Immature natural killer cell (primary cell): ENCODE data around the gene RHOBTB3. TPM values are rescaled to one million over a fixed set of nuclear protein-coding genes. Genes with fewer than 3 reads are reported as not detected.
"Not testable (repeated sequence)": the region's sequence is repeated elsewhere in the genome, so short reads cannot be mapped to it uniquely, and the experiment has no call there.

Experiments
- DNase-seq, 3 donors: peaks; one replicate each; pipeline ENCODE4 v3.0.0; 2022; ENCODE audit warnings: mixed read lengths in 1 of 3
- H3K27ac Mint-ChIP-seq, 6 donors: one replicate each; pipeline ENCODE4 v1.8.0; 2020; ENCODE audit warnings: mixed read lengths in 6 of 6, mild to moderate bottlenecking in 5 of 6, inconsistent platforms in 4 of 6, moderate library complexity in 3 of 6
- H3K27me3 Mint-ChIP-seq, 3 donors: one replicate each; pipeline ENCODE4 v1.8.0; 2020 to 2021; ENCODE audit warnings: low read depth in 3 of 3, mild to moderate bottlenecking in 3 of 3, mixed read lengths in 3 of 3, moderate library complexity in 3 of 3, inconsistent platforms in 1 of 3
- H3K36me3 Mint-ChIP-seq, 3 donors: one replicate each; pipeline ENCODE4 v1.8.0; 2020; ENCODE audit warnings: mixed read lengths in 3 of 3, inconsistent platforms in 2 of 3, mild to moderate bottlenecking in 2 of 3
- H3K4me1 Mint-ChIP-seq, 2 donors: one replicate each; pipeline ENCODE4 v1.8.0; 2020; ENCODE audit warnings: inconsistent platforms in 2 of 2, mild to moderate bottlenecking in 2 of 2, mixed read lengths in 2 of 2, moderate library complexity in 1 of 2
- H3K4me3 Mint-ChIP-seq, 5 donors: one replicate each; pipeline ENCODE4 v1.8.0; 2020; ENCODE audit warnings: mild to moderate bottlenecking in 5 of 5, mixed read lengths in 5 of 5, inconsistent platforms in 3 of 5, moderate library complexity in 3 of 5
- H3K9me3 Mint-ChIP-seq, 6 donors: one replicate each; pipeline ENCODE4 v1.8.0; 2020; ENCODE audit warnings: mild to moderate bottlenecking in 6 of 6, mixed read lengths in 6 of 6, inconsistent platforms in 4 of 6, moderate library complexity in 3 of 6
- polyA plus RNA-seq, 3 donors: library from polyadenylated mRNA; unstranded; fragments of 300-500 nt; fragmentation: Illumina TruSeq; gene quantifications; one replicate each; pipeline ENCODE4 v1.2.3, GENCODE V29; 2021

The RHOBTB3 gene
- polyA plus RNA-seq, 3 donors from 2014 or later: 22.9 to 44.6 (median 25.7) TPM

DNA sequence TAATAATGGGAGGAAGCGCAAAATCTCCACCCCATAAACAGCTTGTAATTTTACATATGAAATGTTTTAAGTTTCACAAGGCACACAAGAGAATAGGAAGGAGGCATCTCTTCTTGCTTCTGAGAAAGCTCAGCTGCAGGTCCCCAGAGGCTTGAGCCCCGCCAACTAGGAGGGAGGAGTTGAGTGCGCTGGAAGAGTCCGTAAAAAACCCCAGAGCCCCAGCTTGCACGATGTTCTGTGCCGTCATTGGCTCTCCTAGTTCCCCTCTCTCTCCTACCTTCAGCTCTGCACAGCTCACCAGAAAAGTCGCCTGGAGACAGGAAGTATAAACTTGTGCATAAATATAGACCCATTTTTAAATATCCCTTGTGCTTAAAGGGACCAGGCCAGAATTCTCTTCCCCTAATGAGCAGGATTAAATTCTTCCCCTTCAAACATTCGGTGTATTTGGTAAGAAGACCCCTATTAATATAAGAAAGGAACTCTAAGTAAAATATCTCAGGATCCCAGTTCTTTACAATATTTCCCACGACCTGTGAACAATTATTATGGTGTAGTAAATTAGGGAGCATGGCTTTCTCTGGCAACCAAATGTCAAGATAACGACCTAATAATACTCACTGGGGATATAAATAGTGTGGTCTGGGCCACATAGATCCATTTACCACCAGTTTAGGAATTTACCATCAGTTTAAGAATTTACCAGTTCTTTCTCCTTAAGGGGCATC, 77.7 kb downstream of the RHOBTB3 start:
- peaks cover 17 to 38% (median 28%) of the 10 kb centered on the region in 3 donors for H3K36me3 Mint-ChIP-seq
- H3K9me3 Mint-ChIP-seq: no peaks in the 10 kb centered on the region
- DNase-seq: peak; percentile 80 to 82 (median 81)
- H3K4me3 Mint-ChIP-seq: peak overlapping the region; percentile 48 to 77 (median 73)
- peak overlapping the region; percentile 65 to 97 (median 90) for H3K27ac Mint-ChIP-seq
- H3K27me3 Mint-ChIP-seq: peaks cover 2% of the 10 kb centered on the region in 3 donors
- peaks cover 61 to 76% of the 10 kb centered on the region in 2 donors for H3K4me1 Mint-ChIP-seq

DNA sequence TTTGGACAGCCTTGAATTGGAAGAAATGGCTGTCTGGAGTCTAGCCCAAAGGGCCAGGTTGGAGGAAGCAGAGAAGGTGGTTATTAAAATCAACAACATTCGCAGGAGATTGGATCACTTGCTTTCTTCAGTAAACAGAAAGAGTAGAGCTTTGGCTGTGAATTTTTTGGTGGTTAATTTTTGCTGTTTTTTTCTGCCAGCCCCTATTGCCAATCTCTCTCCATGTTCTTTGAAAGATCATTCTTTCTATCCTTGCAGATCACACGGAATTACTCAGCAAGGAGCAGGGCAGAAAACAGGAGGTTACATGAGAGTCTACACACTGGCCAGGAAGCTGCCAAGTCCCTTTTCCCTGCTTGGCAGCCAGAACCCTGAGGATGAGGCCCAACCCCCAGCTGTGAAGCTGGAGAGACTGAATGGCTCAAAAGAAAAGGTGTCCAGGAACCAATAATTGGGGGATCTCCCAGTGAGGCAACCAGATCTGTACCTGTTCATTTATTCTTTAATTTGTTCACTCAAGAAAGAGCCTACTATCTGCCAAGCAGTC, 78.4 kb downstream of the RHOBTB3 start:
- H3K36me3 Mint-ChIP-seq: peaks cover 24 to 40% (median 24%) of the 10 kb centered on the region in 3 donors

DNA sequence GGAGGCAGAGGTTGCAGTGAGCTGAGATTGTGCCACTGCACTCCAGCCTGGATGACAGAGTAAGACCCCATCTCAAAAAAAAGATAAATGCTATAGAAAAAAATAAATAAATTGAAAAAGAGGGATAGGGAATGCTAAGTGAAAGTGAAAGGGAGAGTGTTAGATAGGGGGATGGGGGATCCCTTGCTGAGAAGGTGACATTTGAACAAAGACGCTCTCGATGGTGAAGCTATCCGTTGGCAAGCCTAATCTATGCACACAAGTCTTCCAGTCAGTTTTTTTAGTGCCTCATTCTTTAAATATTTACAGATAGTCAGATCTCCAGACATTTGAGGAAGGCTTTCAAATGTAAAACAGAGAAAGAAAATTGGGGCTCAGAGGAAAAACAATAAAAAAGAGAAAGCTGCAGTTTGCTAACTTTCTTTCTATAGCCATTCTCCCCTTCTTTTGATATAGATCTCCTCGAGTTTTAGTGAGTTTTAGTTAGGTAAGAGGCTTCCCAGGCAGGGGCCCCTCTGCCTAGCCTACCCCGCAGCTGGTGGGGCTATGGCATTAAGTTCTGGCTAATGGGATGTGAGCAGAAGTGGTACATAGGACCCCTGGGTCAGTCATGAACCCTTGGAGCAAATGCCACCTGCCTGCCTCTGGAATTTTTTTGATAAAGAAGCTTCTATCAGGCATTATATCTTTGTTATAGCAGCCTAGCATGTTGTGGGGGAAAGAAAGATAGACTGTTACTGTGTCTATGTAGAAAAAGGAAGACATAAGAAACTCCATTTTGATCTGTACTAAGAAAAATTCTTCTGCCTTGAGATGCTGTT, 79.4 kb downstream of the RHOBTB3 start:
- Mint-ChIP-seq H3K27ac (peak overlapping the region; percentile 85 to 97 (median 92)), H3K27me3 (peaks cover 0 to 2% (median 2%) of the 10 kb centered on the region in 3 donors), H3K4me3 (peak overlapping the region; percentile 48 to 77 (median 73)), H3K4me1 (peaks cover 76 to 78% of the 10 kb centered on the region in 2 donors), H3K9me3 (no peaks in the 10 kb centered on the region), H3K36me3 (peaks cover 16 to 39% (median 29%) of the 10 kb centered on the region in 3 donors)
- DNase-seq: peak in 1 of 3 donors; percentile 28

More for the DNA sequence above, 78.4 kb downstream of the RHOBTB3 start:
- Mint-ChIP-seq H3K4me3 (peak overlapping the region; percentile 48 to 77 (median 73)), H3K4me1 (peaks cover 66 to 76% of the 10 kb centered on the region in 2 donors), H3K27me3 (peaks cover 0 to 2% (median 2%) of the 10 kb centered on the region in 3 donors), H3K9me3 (no peaks in the 10 kb centered on the region), H3K27ac (peak overlapping the region; percentile 65 to 97 (median 90))
- DNase-seq: no peak

DNA sequence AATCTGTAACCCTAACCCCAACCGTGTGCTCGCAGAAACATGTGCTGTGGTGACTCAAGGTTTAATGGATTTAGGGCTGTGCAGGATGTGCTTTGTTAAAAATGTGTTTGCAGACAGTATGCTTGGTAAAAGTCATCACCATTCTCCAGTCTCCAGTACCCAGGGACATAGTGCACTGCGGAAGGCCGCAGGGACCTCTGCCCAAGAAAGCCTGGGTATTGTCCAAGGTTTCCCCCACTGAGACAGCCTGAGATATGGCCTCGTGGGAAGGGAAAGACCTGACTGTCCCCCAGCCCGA, 79.9 kb downstream of the RHOBTB3 start:
- H3K27ac Mint-ChIP-seq: peak overlapping the region; percentile 85 to 97 (median 92)
- peak overlapping the region in 2 of 5 donors; percentile 48 to 73 for H3K4me3 Mint-ChIP-seq
- peaks cover 82 to 84% of the 10 kb centered on the region in 2 donors for H3K4me1 Mint-ChIP-seq
- H3K9me3 Mint-ChIP-seq, H3K27me3 Mint-ChIP-seq, DNase-seq: not testable (repeated sequence)
- peaks cover 21 to 44% (median 34%) of the 10 kb centered on the region in 3 donors for H3K36me3 Mint-ChIP-seq

DNA sequence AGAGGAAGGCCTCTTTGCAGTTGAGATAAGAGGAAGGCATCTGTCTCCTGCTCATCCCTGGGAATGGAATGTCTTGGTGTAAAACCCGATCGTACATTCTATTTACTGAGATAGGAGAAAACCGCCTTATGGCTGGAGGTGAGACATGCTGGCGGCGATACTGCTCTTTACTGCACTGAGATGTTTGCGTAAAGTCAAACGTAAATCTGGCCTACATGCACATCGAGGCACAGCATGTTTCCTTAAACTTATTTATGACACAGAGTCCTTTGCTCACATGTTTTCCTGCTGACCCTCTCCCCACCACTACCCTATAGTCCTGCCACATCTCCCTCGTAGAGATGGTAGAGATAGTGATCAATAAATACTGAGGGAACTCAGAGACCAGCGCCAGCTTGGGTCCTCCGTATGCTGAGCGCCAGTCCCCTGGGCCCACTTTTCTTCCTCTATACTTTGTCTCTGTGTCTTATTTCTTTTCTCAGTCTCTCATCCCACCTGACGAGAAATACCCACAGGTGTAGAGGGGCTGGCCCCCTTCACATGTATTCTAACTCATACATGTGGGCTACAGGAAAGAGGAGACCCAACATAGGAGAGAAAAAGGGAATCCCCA, 80.4 kb downstream of the RHOBTB3 start:
- Mint-ChIP-seq H3K4me1 (peaks cover 87 to 89% of the 10 kb centered on the region in 2 donors), H3K36me3 (peaks cover 26 to 47% (median 39%) of the 10 kb centered on the region in 3 donors), H3K4me3 (peak overlapping the region in 4 of 5 donors; percentile 7 to 46 (median 28)), H3K27ac (peak overlapping the region; percentile 61 to 97 (median 88))
- not testable (repeated sequence) for H3K27me3 Mint-ChIP-seq, H3K9me3 Mint-ChIP-seq, DNase-seq

DNA sequence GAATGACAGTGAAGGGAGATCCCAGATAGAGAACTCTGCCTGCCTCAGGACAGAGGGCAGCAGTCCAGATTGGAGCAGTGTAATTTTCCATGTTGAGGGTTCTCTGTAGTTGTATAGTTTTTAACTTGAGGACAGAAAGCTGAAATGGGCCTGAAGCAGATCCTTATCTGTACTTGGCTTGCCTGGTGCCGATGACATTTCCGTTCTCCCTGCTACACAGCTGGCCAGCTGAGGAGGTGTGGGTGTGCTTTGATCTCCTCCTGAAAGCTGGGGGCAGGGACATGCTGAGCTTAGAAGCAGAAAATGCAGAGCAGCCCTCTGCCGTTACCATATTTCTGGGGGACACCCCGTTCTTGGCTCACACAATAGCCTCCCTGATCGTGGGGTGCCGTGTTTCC, 80.9 kb downstream of the RHOBTB3 start:
- DNase-seq: no peak
- peak overlapping the region in 3 of 5 donors; percentile 7 to 33 (median 24) for H3K4me3 Mint-ChIP-seq

DNA sequence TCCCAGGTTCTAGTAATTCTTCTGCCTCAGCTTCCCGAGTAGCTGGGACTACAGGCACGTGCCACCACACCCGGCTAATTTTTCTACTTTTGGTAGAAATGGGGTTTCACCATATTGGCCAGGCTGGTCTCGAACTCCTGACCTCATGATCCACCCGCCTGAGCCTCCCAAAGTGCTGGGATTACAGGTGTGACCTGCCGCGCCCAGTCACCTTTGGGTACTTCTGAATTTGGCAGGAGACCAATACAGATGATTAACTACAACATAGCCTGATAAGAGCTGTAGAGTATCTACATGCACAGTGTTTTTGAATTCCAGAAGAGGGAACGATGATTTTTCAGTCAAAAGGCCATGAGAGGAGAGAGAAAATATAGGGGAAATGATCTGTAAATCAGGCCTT, 81.9 kb downstream of the RHOBTB3 start:
- DNase-seq, H3K9me3 Mint-ChIP-seq, H3K4me3 Mint-ChIP-seq, H3K27me3 Mint-ChIP-seq: not testable (repeated sequence)
- H3K4me1 Mint-ChIP-seq: peaks cover 94 to 100% of the 10 kb centered on the region in 2 donors
- H3K36me3 Mint-ChIP-seq: peaks cover 28 to 52% (median 41%) of the 10 kb centered on the region in 3 donors
- peak overlapping the region; percentile 22 to 92 (median 76) for H3K27ac Mint-ChIP-seq

More for the DNA sequence above, 80.9 kb downstream of the RHOBTB3 start:
- Mint-ChIP-seq H3K36me3 (peaks cover 28 to 52% (median 41%) of the 10 kb centered on the region in 3 donors), H3K27ac (peak overlapping the region; percentile 61 to 92 (median 86)), H3K27me3 (peaks cover 0 to 2% (median 2%) of the 10 kb centered on the region in 3 donors), H3K4me1 (peaks cover 92 to 94% of the 10 kb centered on the region in 2 donors), H3K9me3 (no peaks in the 10 kb centered on the region)

DNA sequence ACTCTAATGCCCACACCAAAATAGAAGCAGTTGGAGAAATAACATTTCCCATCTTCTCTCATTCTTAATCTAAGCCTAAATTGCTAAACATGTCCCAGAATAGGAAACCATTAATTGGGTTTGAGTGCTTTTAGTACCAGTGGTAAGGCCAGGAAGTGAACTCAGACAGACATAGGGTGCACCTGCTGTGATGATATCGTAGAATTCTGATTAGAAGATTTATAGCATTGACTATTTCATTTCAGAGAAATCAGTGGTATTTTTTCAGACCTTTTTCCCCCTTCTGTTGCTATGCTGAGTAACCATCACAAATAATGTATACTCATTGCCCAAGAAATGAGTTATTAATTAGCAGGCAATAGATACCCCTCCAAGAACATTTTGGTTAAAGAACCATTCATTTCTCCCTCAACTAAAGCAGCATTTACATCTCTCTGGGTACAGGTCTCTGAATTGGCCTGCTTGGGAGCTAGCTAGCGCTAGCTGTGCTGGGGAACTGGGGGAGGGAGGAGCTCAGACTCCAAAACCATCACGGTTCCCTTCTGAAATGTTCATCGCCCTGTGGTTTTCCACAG, 84.1 kb downstream of the RHOBTB3 start:
- no peak for DNase-seq
- H3K27me3 Mint-ChIP-seq: peaks cover 2 to 5% (median 4%) of the 10 kb centered on the region in 3 donors
- H3K9me3 Mint-ChIP-seq: no peaks in the 10 kb centered on the region
- H3K36me3 Mint-ChIP-seq: peaks cover 28 to 49% (median 41%) of the 10 kb centered on the region in 3 donors
- H3K27ac Mint-ChIP-seq: peak overlapping the region; percentile 86 to 98 (median 93)
- peak overlapping the region in 2 of 5 donors; percentile 10 to 34 for H3K4me3 Mint-ChIP-seq
- H3K4me1 Mint-ChIP-seq: peaks cover 92 to 94% of the 10 kb centered on the region in 2 donors

DNA sequence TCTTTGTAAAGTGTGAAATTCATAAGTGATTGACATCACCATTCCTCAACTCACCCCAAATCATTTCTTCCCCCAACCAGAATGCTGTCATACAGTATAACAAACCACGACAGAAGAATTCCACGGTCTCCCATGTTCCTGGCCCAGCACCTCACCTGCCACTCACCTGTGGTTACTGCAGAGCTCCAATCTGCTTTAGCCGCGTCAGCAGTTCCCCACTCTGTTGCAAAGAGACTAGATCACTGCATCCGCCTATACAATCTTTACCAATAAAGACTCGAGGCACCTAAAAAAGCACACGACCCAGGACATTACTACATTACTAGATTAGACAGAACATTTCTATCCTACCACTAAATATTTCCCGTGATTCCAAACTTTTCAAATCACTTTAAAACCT, 85.2 kb downstream of the RHOBTB3 start:
- Mint-ChIP-seq H3K4me1 (peaks cover 89 to 90% of the 10 kb centered on the region in 2 donors), H3K27ac (peak overlapping the region; percentile 88 to 98 (median 94)), H3K4me3 (peak overlapping the region; percentile 98 to 100 (median 98)), H3K27me3 (peaks cover 3 to 4% (median 3%) of the 10 kb centered on the region in 3 donors), H3K36me3 (peaks cover 28 to 49% (median 41%) of the 10 kb centered on the region in 3 donors), H3K9me3 (no peaks in the 10 kb centered on the region)
- no peak for DNase-seq

DNA sequence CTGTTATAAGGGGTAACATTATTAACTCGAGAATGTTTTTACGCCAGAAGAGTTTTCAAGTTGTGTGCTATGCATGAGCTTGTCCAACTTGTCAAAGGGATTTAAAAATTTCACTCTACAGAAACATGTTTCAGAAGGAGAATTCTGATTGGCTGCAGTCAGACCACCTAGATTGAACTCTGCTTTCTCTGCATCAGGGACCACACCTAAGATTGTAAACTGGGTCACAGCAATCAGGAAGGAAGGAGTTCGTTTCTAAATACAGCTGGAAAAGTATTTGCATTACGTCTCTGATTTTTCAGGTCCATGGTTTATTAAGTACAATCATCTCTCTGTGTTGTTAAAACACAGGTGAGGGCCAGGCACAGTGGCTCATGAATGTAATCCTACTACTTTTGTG, 85.6 kb downstream of the RHOBTB3 start:
- Mint-ChIP-seq H3K4me1 (peaks cover 87 to 90% of the 10 kb centered on the region in 2 donors), H3K4me3 (peak overlapping the region; percentile 98 to 100 (median 98)), H3K27me3 (peaks cover 2 to 5% (median 3%) of the 10 kb centered on the region in 3 donors), H3K36me3 (peaks cover 26 to 46% (median 38%) of the 10 kb centered on the region in 3 donors), H3K9me3 (no peaks in the 10 kb centered on the region), H3K27ac (peak overlapping the region; percentile 88 to 98 (median 94))
- DNase-seq: no peak

DNA sequence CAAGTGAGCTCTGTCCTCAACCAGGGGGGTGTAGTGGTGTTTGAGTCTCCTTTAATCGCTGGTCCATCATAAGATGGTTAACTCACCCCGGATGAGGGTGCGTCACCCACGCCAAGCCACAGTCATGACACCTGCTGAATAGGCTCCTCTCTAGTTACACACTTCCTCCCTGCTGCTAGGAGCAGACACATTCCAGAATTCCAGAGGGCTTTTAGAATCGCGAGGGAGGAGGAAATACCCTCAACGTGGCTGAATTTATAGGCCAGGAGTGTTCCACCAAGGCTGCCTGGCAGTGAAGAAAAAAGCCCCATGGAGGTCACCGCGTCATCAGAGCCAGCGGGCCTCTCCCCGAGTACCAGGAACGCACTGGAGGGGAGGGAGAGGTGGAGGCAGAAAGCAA, 86.3 kb downstream of the RHOBTB3 start:
- Mint-ChIP-seq H3K27me3 (peaks cover 2 to 5% (median 3%) of the 10 kb centered on the region in 3 donors), H3K36me3 (peaks cover 21 to 39% (median 34%) of the 10 kb centered on the region in 3 donors), H3K27ac (peak overlapping the region; percentile 88 to 98 (median 94)), H3K4me3 (peak overlapping the region; percentile 98 to 100 (median 98)), H3K4me1 (peaks cover 80 to 89% of the 10 kb centered on the region in 2 donors), H3K9me3 (no peaks in the 10 kb centered on the region)
- DNase-seq: peak; percentile 61 to 71 (median 69)

DNA sequence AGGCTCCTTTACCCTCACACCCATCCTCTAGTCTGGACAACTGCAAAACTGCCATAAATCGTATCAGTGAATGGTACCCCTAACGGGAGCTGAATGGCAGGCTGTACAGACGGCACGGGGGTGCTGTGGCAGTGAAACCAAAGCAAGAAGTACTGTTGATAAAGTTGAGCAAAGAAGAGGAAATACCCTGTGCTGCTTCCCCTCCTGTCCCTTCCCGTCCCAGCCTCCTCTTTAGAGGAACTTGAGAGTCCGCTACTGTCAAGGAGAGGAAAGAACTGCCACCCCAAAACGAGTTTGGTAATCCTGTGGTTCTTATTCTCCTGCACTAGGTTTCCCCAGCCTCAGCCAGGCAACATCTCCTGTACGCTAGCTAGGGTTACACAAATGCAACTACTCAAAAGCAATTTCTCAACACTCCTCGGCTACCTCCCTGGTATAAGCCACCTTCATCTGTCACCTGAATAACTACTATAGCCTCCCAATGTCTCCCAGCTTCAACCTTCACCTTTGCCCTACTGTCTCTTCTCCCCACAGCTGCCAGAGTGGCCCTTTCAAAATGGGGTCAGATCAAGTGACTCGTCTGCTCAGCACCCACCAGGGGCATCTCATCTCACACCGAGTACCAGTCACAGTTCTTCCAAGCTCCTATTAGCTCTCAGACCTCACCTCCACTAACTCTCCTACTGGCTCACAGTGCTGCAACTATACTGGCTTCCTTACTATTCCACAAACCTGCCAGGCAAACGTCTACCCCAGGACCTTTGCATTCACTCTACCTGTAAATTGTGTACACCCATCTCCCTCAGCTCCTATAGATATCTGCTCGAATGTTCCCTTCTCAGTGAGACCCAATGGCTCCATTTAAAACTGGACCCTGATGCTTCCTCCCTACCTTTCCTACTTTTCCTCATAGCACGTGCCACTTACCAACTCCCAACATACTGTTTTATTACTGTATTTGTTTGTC, 87.3 kb downstream of the RHOBTB3 start:
- peak in 2 of 3 donors; percentile 35 to 41 for DNase-seq
- Mint-ChIP-seq H3K4me3 (peak overlapping the region; percentile 98 to 100 (median 98)), H3K27me3 (peaks cover 3 to 6% (median 5%) of the 10 kb centered on the region in 3 donors), H3K36me3 (peaks cover 14 to 32% (median 27%) of the 10 kb centered on the region in 3 donors), H3K4me1 (peaks cover 82 to 89% of the 10 kb centered on the region in 2 donors), H3K27ac (peak overlapping the region; percentile 88 to 98 (median 94)), H3K9me3 (no peaks in the 10 kb centered on the region)
